Vagina (tissue), 2 donors: ENCODE measurements around the gene SLC35B4.

Experiments
- POLR2A ChIP-seq, 2 donors: fragments of 450-650 bp; IDR thresholded peaks; one replicate each; pipeline ENCODE4 v1.6.1; 2017; ENCODE audit warnings: antibody characterized with exemption in 2 of 2, mild to moderate bottlenecking in 2 of 2, moderate library complexity in 2 of 2
- POLR2AphosphoS5 ChIP-seq, 2 donors: sonication (generic); formaldehyde crosslinking; IDR thresholded peaks; one replicate each; pipeline ENCODE4 v1.9.0; 2017; ENCODE audit warnings: antibody characterized with exemption in 2 of 2, mild to moderate bottlenecking in 2 of 2, low read depth in 1 of 2; ENCODE audit not compliant: insufficient read depth in 1 of 2
- TF ChIP-seq, protein P1 (sequence below), 3 experiments: fragments of 450-650 bp in 2 of 3; fragments of 200-600 bp in 1 of 3; sonication (generic) in 1 of 3; IDR thresholded peaks; one replicate each; pipeline ENCODE4 v1.5.1; 2017 to 2019; ENCODE audit warnings: antibody characterized with exemption in 3 of 3, mild to moderate bottlenecking in 2 of 3, moderate library complexity in 2 of 3

DNA sequence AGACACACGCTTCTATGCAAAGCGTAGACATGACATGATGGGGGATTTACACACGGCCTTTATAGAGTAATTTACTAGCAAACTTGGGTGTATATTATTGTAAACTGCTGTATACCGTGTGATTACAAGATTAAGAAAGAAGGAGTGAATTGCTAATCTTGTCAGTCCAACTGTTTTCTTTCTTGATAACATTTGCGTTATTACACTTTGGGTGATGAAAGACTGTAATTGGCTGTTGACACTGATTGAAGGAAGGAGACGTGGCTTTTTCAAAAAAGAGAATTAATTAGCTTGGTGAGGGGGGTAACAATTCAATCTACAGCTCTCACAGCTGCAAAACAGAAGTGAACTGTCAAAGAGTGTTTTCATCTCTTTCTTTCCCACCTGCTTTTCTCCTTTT, 32.7 kb downstream of the SLC35B4 start:
- TF ChIP-seq, protein P1, sequence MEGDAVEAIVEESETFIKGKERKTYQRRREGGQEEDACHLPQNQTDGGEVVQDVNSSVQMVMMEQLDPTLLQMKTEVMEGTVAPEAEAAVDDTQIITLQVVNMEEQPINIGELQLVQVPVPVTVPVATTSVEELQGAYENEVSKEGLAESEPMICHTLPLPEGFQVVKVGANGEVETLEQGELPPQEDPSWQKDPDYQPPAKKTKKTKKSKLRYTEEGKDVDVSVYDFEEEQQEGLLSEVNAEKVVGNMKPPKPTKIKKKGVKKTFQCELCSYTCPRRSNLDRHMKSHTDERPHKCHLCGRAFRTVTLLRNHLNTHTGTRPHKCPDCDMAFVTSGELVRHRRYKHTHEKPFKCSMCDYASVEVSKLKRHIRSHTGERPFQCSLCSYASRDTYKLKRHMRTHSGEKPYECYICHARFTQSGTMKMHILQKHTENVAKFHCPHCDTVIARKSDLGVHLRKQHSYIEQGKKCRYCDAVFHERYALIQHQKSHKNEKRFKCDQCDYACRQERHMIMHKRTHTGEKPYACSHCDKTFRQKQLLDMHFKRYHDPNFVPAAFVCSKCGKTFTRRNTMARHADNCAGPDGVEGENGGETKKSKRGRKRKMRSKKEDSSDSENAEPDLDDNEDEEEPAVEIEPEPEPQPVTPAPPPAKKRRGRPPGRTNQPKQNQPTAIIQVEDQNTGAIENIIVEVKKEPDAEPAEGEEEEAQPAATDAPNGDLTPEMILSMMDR (IDR thresholded peaks at IDR 0.05), result no peak
- TF ChIP-seq POLR2AphosphoS5 (IDR thresholded peaks at IDR 0.05; ENCODE audit: insufficient read depth in 1 of 2, low read depth in 1 of 2) (no peak), POLR2A (IDR thresholded peaks at IDR 0.05) (no peak)
